Panc1 (cell line): ENCODE data around the gene HELZ. TPM values are rescaled to one million over a fixed set of nuclear protein-coding genes. Genes with fewer than 3 reads are reported as not detected.

Experiments used
- ATAC-seq: fragments of 200-7000 bp; cut with Tn5 transposase; 2 replicates; pipeline ENCODE4 v1.9.1; 2020; ENCODE audit warnings: mild to moderate bottlenecking, moderate library complexity
- BruUV-seq: library from RNA; stranded (reverse); fragments of 400-500 nt; replicated peaks from 2 replicates; lab custom pipeline; 2021; lab: Mats Ljungman, UMichigan
- CTCF ChIA-PET: fragments of 300-600 bp; sonication (Branson Sonifier 250); formaldehyde crosslinking; loops from one replicate; lab custom pipeline; 2022; ENCODE audit warnings: antibody characterized with exemption; lab: Charles Lee
- POLR2A ChIA-PET: fragments of 300-600 bp; sonication (Branson Sonifier 250); formaldehyde crosslinking; loops from one replicate; lab custom pipeline; 2022; ENCODE audit warnings: antibody characterized with exemption; lab: Charles Lee
- DNase-seq: peaks from one replicate; pipeline ENCODE4 v3.0.0-alpha.2; 2010; ENCODE audit warnings: low read depth, low spot score
- H3K27ac ChIP-seq: 2 replicates; pipeline ENCODE4 v1.5.1; 2011; ENCODE audit warnings: mild to moderate bottlenecking, low read length, inconsistent platforms
- H3K27me3 ChIP-seq: fragments of 200-500 bp; sonication (Bioruptor generic); 2 replicates; pipeline ENCODE4 v1.6.0; 2014; ENCODE audit warnings: low read length, inconsistent platforms; ENCODE audit not compliant: control insufficient read depth, insufficient read depth
- H3K36me3 ChIP-seq: fragments of 200-500 bp; sonication (Bioruptor generic); 2 replicates; pipeline ENCODE4 v1.5.1; 2014; ENCODE audit warnings: inconsistent platforms, mild to moderate bottlenecking, low read length, moderate library complexity; ENCODE audit not compliant: control insufficient read depth, insufficient read depth
- H3K4me1 ChIP-seq: 2 replicates; pipeline ENCODE4 v1.5.1; 2011; ENCODE audit warnings: inconsistent platforms, mild to moderate bottlenecking, low read length, moderate library complexity; ENCODE audit not compliant: control insufficient read depth, insufficient read depth
- H3K4me3 ChIP-seq, 2 experiments: 2 replicates each; pipeline ENCODE4 v1.5.1; 2011 to 2012; ENCODE audit warnings: low read depth in 2 of 2, low read length in 2 of 2, mild to moderate bottlenecking in 2 of 2, inconsistent platforms in 1 of 2, moderate library complexity in 1 of 2
- H3K9me3 ChIP-seq: fragments of 200-500 bp; sonication (Bioruptor generic); 2 replicates; pipeline ENCODE4 v1.5.1; 2014; ENCODE audit warnings: low read depth, mild to moderate bottlenecking, inconsistent platforms, low read length, moderate library complexity; ENCODE audit not compliant: control insufficient read depth, insufficient read depth
- CTCF ChIP-seq: fragments of 450-650 bp; IDR thresholded peaks from 2 replicates; pipeline ENCODE4 v1.5.1; 2017; ENCODE audit warnings: mild to moderate bottlenecking
- POLR2AphosphoS5 ChIP-seq: IDR thresholded peaks from 2 replicates; pipeline ENCODE4 v1.6.1; 2012; ENCODE audit warnings: mild to moderate bottlenecking, low read depth, low read length, moderate library complexity
- REST ChIP-seq, 2 experiments: IDR thresholded peaks; 2 replicates each; pipeline ENCODE4 v1.6.1; 2011 to 2012; ENCODE audit warnings: low read depth in 2 of 2, control low read depth in 1 of 2, low read length in 1 of 2, mild to moderate bottlenecking in 1 of 2, moderate library complexity in 1 of 2; ENCODE audit not compliant: insufficient read depth in 1 of 2
- SIN3A ChIP-seq: IDR thresholded peaks from 2 replicates; pipeline ENCODE4 v1.6.1; 2012; ENCODE audit warnings: low read depth, mild to moderate bottlenecking, low read length, moderate library complexity, borderline replicate concordance; ENCODE audit not compliant: insufficient read depth
- TCF7L2 ChIP-seq: IDR thresholded peaks from 2 replicates; pipeline ENCODE4 v1.6.1; 2011; ENCODE audit warnings: mild to moderate bottlenecking, low read depth, low read length, inconsistent platforms
- in situ Hi-C: cut with HindIII; loops from 2 replicates; pipeline ENCODE4 v1.10.0; 2016; ENCODE audit warnings: low sequenced_read_pairs, low pct_unique_long_range_greater_than_20kb
- intact Hi-C: fragments of 100-400 bp; cut with micrococcal nuclease; formaldehyde crosslinking; loops from one replicate; pipeline ENCODE4 v1.10.0; 2022; ENCODE audit not compliant: unreplicated experiment
- total RNA-seq: library from RNA; stranded (reverse); gene quantifications from one replicate; pipeline ENCODE4 v1.2.1, GENCODE V29; 2021; ENCODE audit not compliant: unreplicated experiment

The HELZ gene
- total RNA-seq, 1 experiment from 2014 or later, result 15.0 TPM

GRCh38 chr17:67279115-67279514 lies 34.1 kb upstream of the HELZ start:
- ChIA-PET POLR2A (interaction anchor here (0.6 kb wide), 2 partner anchors 12 to 17 kb away, joined by 3 to 5 read pairs; no protein-coding TSS in a partner anchor), CTCF (no interaction called here)
- intact Hi-C loops (no loop called here), in situ Hi-C loops (no loop called here)
- no peaks in the 10 kb centered on the region for H3K27me3 ChIP-seq
- H3K27ac ChIP-seq, result no peak overlapping the region
- no peaks in the 10 kb centered on the region for H3K4me1 ChIP-seq
- no peaks in the 10 kb centered on the region for H3K36me3 ChIP-seq
- no peak for DNase-seq
- no peaks in the 10 kb centered on the region for H3K9me3 ChIP-seq
- BruUV-seq, result no TSS peak
- H3K4me3 ChIP-seq, result no peak overlapping the region
- TF ChIP-seq CTCF (no peak), TCF7L2 (no peak), SIN3A (no peak), REST (IDR thresholded peaks at IDR 0.05; ENCODE audit: insufficient read depth in 1 of 2, low read depth in 2 of 2, low read length in 1 of 2) (no peak), POLR2AphosphoS5 (no peak)
- ATAC-seq, result no peak

GRCh38 chr17:67278363-67278762 lies 33.4 kb upstream of the HELZ start:
- in situ Hi-C loops, result no loop called here
- intact Hi-C loops, result no loop called here
- no peak for DNase-seq
- H3K27me3 ChIP-seq, result no peaks in the 10 kb centered on the region
- H3K4me3 ChIP-seq, result no peak overlapping the region
- CTCF ChIA-PET, result interaction anchor here (0.7 kb wide), 1 partner anchor 69 kb away, joined by 8 read pairs; no protein-coding TSS in a partner anchor
- BruUV-seq, result no TSS peak
- POLR2A ChIA-PET, result interaction anchor here (0.6 to 0.7 kb wide), 4 partner anchors 13 to 410 kb away, joined by 4 to 8 read pairs (median 6); no protein-coding TSS in a partner anchor
- H3K36me3 ChIP-seq, result no peaks in the 10 kb centered on the region
- no peaks in the 10 kb centered on the region for H3K4me1 ChIP-seq
- no peak for TF ChIP-seq POLR2AphosphoS5
- no peaks in the 10 kb centered on the region for H3K9me3 ChIP-seq
- no peak overlapping the region for H3K27ac ChIP-seq
- no peak for ATAC-seq

GRCh38 chr17:67276075-67276474 lies 31.1 kb upstream of the HELZ start:
- BruUV-seq, result no TSS peak
- no peak for DNase-seq
- TF ChIP-seq SIN3A (no peak), CTCF (peak; percentile 62), REST (IDR thresholded peaks at IDR 0.05; ENCODE audit: insufficient read depth in 1 of 2, low read depth in 2 of 2, low read length in 1 of 2) (no peak)
- no peaks in the 10 kb centered on the region for H3K36me3 ChIP-seq
- no peak for ATAC-seq
- CTCF ChIA-PET, result interaction anchor here (0.8 kb wide), 1 partner anchor 15 kb away, joined by 4 read pairs; no protein-coding TSS in a partner anchor
- H3K4me1 ChIP-seq, result no peaks in the 10 kb centered on the region
- intact Hi-C loops (no loop called here), in situ Hi-C loops (no loop called here)
- no peak overlapping the region for H3K4me3 ChIP-seq
- no peaks in the 10 kb centered on the region for H3K27me3 ChIP-seq
- H3K9me3 ChIP-seq, result no peaks in the 10 kb centered on the region
- POLR2A ChIA-PET, result interaction anchor here (0.6 kb wide), 1 partner anchor 14 kb away, joined by 3 read pairs; no protein-coding TSS in a partner anchor
- no peak overlapping the region for H3K27ac ChIP-seq
